Activated B cell treated with CpG ODN at 0.5 μM for 24 hours (primary cell): Measurements from ENCODE around the gene LATS2. TPM values are rescaled to one million over a fixed set of nuclear protein-coding genes. Genes with fewer than 3 reads are reported as not detected.

ENCODE experiments used
- ATAC-seq: fragments of 200-7000 bp; cut with Tn5 transposase; one replicate; pipeline ENCODE4 v1.10.0; 2021; ENCODE audit warnings: low read depth, mild to moderate bottlenecking, moderate library complexity
- CTCF ChIA-PET: fragments of 350-600 bp; sonication (Branson Sonifier 250); formaldehyde crosslinking; loops from one replicate; lab custom pipeline; 2021; ENCODE audit warnings: antibody characterized with exemption; lab: Charles Lee
- POLR2A ChIA-PET: fragments of 350-600 bp; sonication (Branson Sonifier 250); formaldehyde crosslinking; loops from one replicate; lab custom pipeline; 2021; ENCODE audit warnings: antibody characterized with exemption; lab: Charles Lee
- DNase-seq: peaks from one replicate; pipeline ENCODE4 v3.0.0; 2022
- H3K27ac Mint-ChIP-seq: one replicate; pipeline ENCODE4 v1.8.0; 2020; ENCODE audit warnings: mixed read lengths
- H3K27me3 Mint-ChIP-seq: one replicate; pipeline ENCODE4 v1.8.0; 2021; ENCODE audit warnings: mixed read lengths
- H3K36me3 Mint-ChIP-seq: one replicate; pipeline ENCODE4 v1.8.0; 2021; ENCODE audit warnings: low read depth, mixed read lengths
- H3K4me1 Mint-ChIP-seq: one replicate; pipeline ENCODE4 v1.8.0; 2021; ENCODE audit warnings: mixed read lengths
- H3K4me3 Mint-ChIP-seq: one replicate; pipeline ENCODE4 v1.8.0; 2020; ENCODE audit warnings: mild to moderate bottlenecking, mixed read lengths
- H3K9me3 Mint-ChIP-seq: one replicate; pipeline ENCODE4 v1.8.0; 2020; ENCODE audit warnings: mixed read lengths
- CTCF ChIP-seq: fragments of 200-600 bp; IDR thresholded peaks from one replicate; pipeline ENCODE4 v1.8.0; 2022; ENCODE audit warnings: antibody characterized with exemption, mild to moderate bottlenecking
- intact Hi-C: fragments of 100-400 bp; cut with micrococcal nuclease; formaldehyde crosslinking; loops from one replicate; pipeline ENCODE4 v1.15.1; 2024
- total RNA-seq: library from RNA; stranded (reverse); gene quantifications from 2 replicates; pipeline ENCODE4 v1.2.3, GENCODE V29; 2022

Gene LATS2
- total RNA-seq, 1 donor from 2014 or later: 1.7 TPM

- Mint-ChIP-seq H3K9me3 (no peaks in the 10 kb centered on the region), H3K27ac (no peak overlapping the region), H3K4me1 (peaks cover 15% of the 10 kb centered on the region), H3K27me3 (peaks cover 16% of the 10 kb centered on the region), H3K36me3 (no peaks in the 10 kb centered on the region), H3K4me3 (no peak overlapping the region)
- no peak for DNase-seq
- ChIA-PET CTCF (no interaction called here), POLR2A (no interaction called here)
- ATAC-seq: no peak
- no peak for TF ChIP-seq CTCF
- intact Hi-C loops: loop anchor here (10.0 kb wide), 1 partner anchor 127 kb away; no protein-coding TSS in a partner anchor
Measured at GRCh38 chr13:21071924-21072323, 10.5 kb upstream of the LATS2 start.

- H3K4me3 Mint-ChIP-seq: no peak overlapping the region
- no peak for TF ChIP-seq CTCF
- H3K4me1 Mint-ChIP-seq: peaks cover 13% of the 10 kb centered on the region
- H3K9me3 Mint-ChIP-seq: no peaks in the 10 kb centered on the region
- ChIA-PET POLR2A (interaction anchor here (0.6 to 0.7 kb wide), 2 partner anchors 168 to 223 kb away, joined by 3 read pairs; no protein-coding TSS in a partner anchor), CTCF (no interaction called here)
- ATAC-seq (no peak), DNase-seq (no peak)
- intact Hi-C loops: loop anchor here (10.0 kb wide), 1 partner anchor 126 kb away; no protein-coding TSS in a partner anchor
- peaks cover 12% of the 10 kb centered on the region for H3K27me3 Mint-ChIP-seq
- no peaks in the 10 kb centered on the region for H3K36me3 Mint-ChIP-seq
- H3K27ac Mint-ChIP-seq: no peak overlapping the region
Measured at GRCh38 chr13:21071015-21071414, 9.6 kb upstream of the LATS2 start.

- Mint-ChIP-seq H3K27me3 (peaks cover 6% of the 10 kb centered on the region), H3K4me1 (peaks cover 4% of the 10 kb centered on the region), H3K4me3 (no peak overlapping the region), H3K36me3 (no peaks in the 10 kb centered on the region), H3K27ac (no peak overlapping the region), H3K9me3 (no peaks in the 10 kb centered on the region)
- TF ChIP-seq CTCF: no peak
- intact Hi-C loops: loop anchor here (10.0 kb wide), 2 partner anchors 125 to 605 kb away; partner anchors contain the start of gene FGF9
- ChIA-PET POLR2A (interaction anchor here (0.6 kb wide), 1 partner anchor 15 kb away, joined by 3 read pairs; no protein-coding TSS in a partner anchor), CTCF (no interaction called here)
- no peak for ATAC-seq
- DNase-seq: no peak
Measured at GRCh38 chr13:21069561-21070004, 8.2 kb upstream of the LATS2 start.

GRCh38 chr13:21067848-21068247 is 6.5 kb upstream of the LATS2 start:
- H3K4me1 Mint-ChIP-seq: no peaks in the 10 kb centered on the region
- no peak for ATAC-seq
- H3K27me3 Mint-ChIP-seq: peaks cover 4% of the 10 kb centered on the region
- no peak overlapping the region for H3K27ac Mint-ChIP-seq
- no peaks in the 10 kb centered on the region for H3K9me3 Mint-ChIP-seq
- ChIA-PET CTCF (no interaction called here), POLR2A (no interaction called here)
- DNase-seq: no peak
- H3K4me3 Mint-ChIP-seq: no peak overlapping the region
- TF ChIP-seq CTCF: no peak
- intact Hi-C loops: loop anchor here (10.0 kb wide), 1 partner anchor 607 kb away; the partner anchor contains the start of gene FGF9
- H3K36me3 Mint-ChIP-seq: no peaks in the 10 kb centered on the region

GRCh38 chr13:21066946-21067345 is 5.6 kb upstream of the LATS2 start:
- Mint-ChIP-seq H3K4me1 (no peaks in the 10 kb centered on the region), H3K27ac (no peak overlapping the region), H3K4me3 (no peak overlapping the region), H3K27me3 (peaks cover 8% of the 10 kb centered on the region), H3K36me3 (no peaks in the 10 kb centered on the region), H3K9me3 (no peaks in the 10 kb centered on the region)
- intact Hi-C loops: loop anchor here (10.0 kb wide), 1 partner anchor 608 kb away; the partner anchor contains the start of gene FGF9
- ChIA-PET POLR2A (no interaction called here), CTCF (no interaction called here)
- DNase-seq (no peak), ATAC-seq (no peak)
- TF ChIP-seq CTCF: no peak
